Breast epithelium (tissue), 3 donors: Measurements from ENCODE around the gene CHKB.

Source experiments
- POLR2A ChIP-seq: fragments of 450-650 bp; IDR thresholded peaks from one replicate; pipeline ENCODE4 v1.6.1; 2016; ENCODE audit warnings: antibody characterized with exemption, mild to moderate bottlenecking, moderate library complexity
- POLR2AphosphoS5 ChIP-seq, 3 donors: sonication (generic); formaldehyde crosslinking; IDR thresholded peaks; one replicate each; pipeline ENCODE4 v1.6.1; 2017; ENCODE audit warnings: antibody characterized with exemption in 3 of 3
- TF ChIP-seq, protein P1 (sequence below), 3 donors: fragments of 450-650 bp; IDR thresholded peaks; one replicate each; pipeline ENCODE4 v1.5.1; 2016 to 2017; ENCODE audit warnings: antibody characterized with exemption in 3 of 3, mild to moderate bottlenecking in 3 of 3, moderate library complexity in 3 of 3

DNA sequence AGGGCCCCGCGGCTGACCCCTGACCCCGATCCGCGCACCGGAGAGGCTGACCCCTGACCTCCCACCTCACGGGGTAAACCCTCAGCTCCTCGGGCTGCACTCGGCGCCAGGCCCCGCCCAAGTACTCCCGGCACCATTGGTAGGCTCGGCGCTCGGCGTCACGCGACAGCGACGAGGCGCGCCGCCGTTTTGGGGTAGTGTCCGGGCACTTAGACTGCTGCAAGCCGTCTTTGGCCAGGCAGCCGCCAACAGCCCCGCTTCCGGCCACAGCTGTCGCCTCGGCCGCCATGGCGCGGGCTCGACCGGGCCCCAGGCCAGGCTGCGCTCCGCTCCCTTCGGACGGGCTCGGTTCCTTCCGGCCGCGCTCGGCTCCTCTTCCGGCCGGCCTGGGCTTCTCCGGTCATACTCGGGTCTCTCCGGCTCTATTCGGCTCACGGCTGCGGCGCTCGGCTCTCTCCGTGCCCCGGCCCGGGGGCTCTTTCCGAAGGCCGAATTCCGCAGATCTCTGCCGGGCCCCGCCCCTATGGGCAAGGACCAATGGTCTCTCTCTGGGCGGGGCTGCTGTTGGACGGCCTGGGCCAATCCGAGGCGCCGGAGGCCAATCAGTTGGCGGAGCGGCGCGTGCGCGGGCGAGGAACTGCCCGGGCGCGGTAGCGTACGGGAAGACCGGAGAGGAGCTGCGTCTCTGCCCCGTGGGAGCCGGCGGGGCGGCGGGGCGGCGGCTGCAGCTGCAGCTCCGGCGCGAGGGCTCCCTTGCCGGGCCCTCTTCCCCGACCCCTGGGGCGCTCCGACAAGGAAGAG lies at the start of gene CHKB:
- TF ChIP-seq, protein P1, sequence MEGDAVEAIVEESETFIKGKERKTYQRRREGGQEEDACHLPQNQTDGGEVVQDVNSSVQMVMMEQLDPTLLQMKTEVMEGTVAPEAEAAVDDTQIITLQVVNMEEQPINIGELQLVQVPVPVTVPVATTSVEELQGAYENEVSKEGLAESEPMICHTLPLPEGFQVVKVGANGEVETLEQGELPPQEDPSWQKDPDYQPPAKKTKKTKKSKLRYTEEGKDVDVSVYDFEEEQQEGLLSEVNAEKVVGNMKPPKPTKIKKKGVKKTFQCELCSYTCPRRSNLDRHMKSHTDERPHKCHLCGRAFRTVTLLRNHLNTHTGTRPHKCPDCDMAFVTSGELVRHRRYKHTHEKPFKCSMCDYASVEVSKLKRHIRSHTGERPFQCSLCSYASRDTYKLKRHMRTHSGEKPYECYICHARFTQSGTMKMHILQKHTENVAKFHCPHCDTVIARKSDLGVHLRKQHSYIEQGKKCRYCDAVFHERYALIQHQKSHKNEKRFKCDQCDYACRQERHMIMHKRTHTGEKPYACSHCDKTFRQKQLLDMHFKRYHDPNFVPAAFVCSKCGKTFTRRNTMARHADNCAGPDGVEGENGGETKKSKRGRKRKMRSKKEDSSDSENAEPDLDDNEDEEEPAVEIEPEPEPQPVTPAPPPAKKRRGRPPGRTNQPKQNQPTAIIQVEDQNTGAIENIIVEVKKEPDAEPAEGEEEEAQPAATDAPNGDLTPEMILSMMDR (IDR thresholded peaks at IDR 0.05), result no peak
- TF ChIP-seq POLR2A (peak; percentile 69), POLR2AphosphoS5 (IDR thresholded peaks at IDR 0.05) (peak; percentile 60 to 75 (median 73))
